Peyer's patch (tissue), 4 donors: ENCODE measurements around the gene DMTF1.
"Not testable (repeated sequence)": the region's sequence is repeated elsewhere in the genome, so short reads cannot be mapped to it uniquely, and the experiment has no call there.

ENCODE experiments used
- POLR2A ChIP-seq, 2 donors: fragments of 450-650 bp; IDR thresholded peaks; one replicate each; pipeline ENCODE4 v1.5.1; 2017; ENCODE audit warnings: antibody characterized with exemption in 2 of 2, mild to moderate bottlenecking in 2 of 2, moderate library complexity in 2 of 2
- TF ChIP-seq, protein P1 (sequence below), 6 experiments: fragments of 450-650 bp in 4 of 6; fragments of 200-600 bp in 2 of 6; sonication (generic) in 1 of 6; IDR thresholded peaks; one replicate each; pipeline ENCODE4 v1.5.1; 2017 to 2019; ENCODE audit warnings: antibody characterized with exemption in 6 of 6, mild to moderate bottlenecking in 3 of 6, moderate library complexity in 1 of 6

DNA sequence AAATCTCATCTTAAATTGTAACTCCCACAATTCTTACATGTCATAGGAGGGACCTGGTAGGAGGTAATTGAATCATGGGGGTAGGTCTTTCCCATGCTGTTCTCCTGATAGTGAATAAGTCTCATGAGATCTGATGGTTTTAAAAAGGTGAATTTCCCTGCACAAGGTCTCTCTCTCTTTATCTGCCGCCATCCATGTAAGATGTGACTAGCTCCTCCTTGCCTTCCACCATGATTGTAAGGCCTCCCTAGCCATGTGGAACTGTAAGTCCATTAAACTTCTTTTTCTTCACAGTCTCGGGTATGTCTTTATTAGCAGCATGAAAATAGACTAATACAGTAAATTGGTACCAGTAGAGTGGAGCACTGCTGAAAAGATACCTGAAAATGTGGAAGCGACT lies 38.3 kb upstream of the DMTF1 start:
- TF ChIP-seq, protein P1, sequence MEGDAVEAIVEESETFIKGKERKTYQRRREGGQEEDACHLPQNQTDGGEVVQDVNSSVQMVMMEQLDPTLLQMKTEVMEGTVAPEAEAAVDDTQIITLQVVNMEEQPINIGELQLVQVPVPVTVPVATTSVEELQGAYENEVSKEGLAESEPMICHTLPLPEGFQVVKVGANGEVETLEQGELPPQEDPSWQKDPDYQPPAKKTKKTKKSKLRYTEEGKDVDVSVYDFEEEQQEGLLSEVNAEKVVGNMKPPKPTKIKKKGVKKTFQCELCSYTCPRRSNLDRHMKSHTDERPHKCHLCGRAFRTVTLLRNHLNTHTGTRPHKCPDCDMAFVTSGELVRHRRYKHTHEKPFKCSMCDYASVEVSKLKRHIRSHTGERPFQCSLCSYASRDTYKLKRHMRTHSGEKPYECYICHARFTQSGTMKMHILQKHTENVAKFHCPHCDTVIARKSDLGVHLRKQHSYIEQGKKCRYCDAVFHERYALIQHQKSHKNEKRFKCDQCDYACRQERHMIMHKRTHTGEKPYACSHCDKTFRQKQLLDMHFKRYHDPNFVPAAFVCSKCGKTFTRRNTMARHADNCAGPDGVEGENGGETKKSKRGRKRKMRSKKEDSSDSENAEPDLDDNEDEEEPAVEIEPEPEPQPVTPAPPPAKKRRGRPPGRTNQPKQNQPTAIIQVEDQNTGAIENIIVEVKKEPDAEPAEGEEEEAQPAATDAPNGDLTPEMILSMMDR (IDR thresholded peaks at IDR 0.05): not testable (repeated sequence)
- not testable (repeated sequence) for TF ChIP-seq POLR2A (IDR thresholded peaks at IDR 0.05)
